HL-60 (cell line): ENCODE data around the gene PTPN23.
A peak's percentile ranks its signal among the peaks of the same experiment; 100 is the strongest.

Source experiments
- DNase-seq, 2 experiments: peaks; one replicate each; pipeline ENCODE4 v3.0.0-alpha.2; 2010 to 2020; ENCODE audit warnings: low read depth in 1 of 2, low spot score in 1 of 2
- H3K27ac ChIP-seq: fragments of 250-450 bp; sonication (Bioruptor Pico); replicated peaks from 2 replicates; pipeline ENCODE4 v1.5.1; 2020; ENCODE audit warnings: mild to moderate bottlenecking, moderate library complexity
- H3K27me3 ChIP-seq: fragments of 250-450 bp; sonication (Bioruptor Pico); 2 replicates; pipeline ENCODE4 v1.5.1; 2021; ENCODE audit warnings: mild to moderate bottlenecking, moderate library complexity; ENCODE audit not compliant: insufficient read depth, poor library complexity, severe bottlenecking
- H3K4me3 ChIP-seq: replicated peaks from 2 replicates; pipeline ENCODE4 v1.5.1; 2011; ENCODE audit warnings: mild to moderate bottlenecking, control low read depth, low read length; ENCODE audit not compliant: insufficient read depth
- GABPA ChIP-seq: IDR thresholded peaks from 2 replicates; pipeline ENCODE4 v1.6.1; 2012; ENCODE audit warnings: low read depth
- POLR2AphosphoS5 ChIP-seq: IDR thresholded peaks from 2 replicates; pipeline ENCODE4 v1.6.1; 2012; ENCODE audit warnings: low read depth
- SPI1 ChIP-seq: IDR thresholded peaks from 2 replicates; pipeline ENCODE4 v1.6.1; 2012; ENCODE audit warnings: low read depth, mild to moderate bottlenecking, borderline replicate concordance
- TF ChIP-seq, protein P1 (sequence below): IDR thresholded peaks from 2 replicates; pipeline ENCODE4 v1.6.1; 2012; ENCODE audit warnings: low read depth; ENCODE audit not compliant: insufficient replicate concordance
- TF ChIP-seq, protein P2 (sequence below): IDR thresholded peaks from one replicate; pipeline ENCODE4 v1.5.1; 2011; ENCODE audit warnings: low read length, control low read depth, inconsistent platforms; ENCODE audit not compliant: insufficient read depth

Gene PTPN23

GRCh38 chr3:47343471-47343971, 37.3 kb upstream of the PTPN23 start:
- no peak overlapping the region for H3K4me3 ChIP-seq
- DNase-seq = no peak
- no peak overlapping the region for H3K27ac ChIP-seq
- no peaks in the 10 kb centered on the region for H3K27me3 ChIP-seq
- TF ChIP-seq, protein P1, sequence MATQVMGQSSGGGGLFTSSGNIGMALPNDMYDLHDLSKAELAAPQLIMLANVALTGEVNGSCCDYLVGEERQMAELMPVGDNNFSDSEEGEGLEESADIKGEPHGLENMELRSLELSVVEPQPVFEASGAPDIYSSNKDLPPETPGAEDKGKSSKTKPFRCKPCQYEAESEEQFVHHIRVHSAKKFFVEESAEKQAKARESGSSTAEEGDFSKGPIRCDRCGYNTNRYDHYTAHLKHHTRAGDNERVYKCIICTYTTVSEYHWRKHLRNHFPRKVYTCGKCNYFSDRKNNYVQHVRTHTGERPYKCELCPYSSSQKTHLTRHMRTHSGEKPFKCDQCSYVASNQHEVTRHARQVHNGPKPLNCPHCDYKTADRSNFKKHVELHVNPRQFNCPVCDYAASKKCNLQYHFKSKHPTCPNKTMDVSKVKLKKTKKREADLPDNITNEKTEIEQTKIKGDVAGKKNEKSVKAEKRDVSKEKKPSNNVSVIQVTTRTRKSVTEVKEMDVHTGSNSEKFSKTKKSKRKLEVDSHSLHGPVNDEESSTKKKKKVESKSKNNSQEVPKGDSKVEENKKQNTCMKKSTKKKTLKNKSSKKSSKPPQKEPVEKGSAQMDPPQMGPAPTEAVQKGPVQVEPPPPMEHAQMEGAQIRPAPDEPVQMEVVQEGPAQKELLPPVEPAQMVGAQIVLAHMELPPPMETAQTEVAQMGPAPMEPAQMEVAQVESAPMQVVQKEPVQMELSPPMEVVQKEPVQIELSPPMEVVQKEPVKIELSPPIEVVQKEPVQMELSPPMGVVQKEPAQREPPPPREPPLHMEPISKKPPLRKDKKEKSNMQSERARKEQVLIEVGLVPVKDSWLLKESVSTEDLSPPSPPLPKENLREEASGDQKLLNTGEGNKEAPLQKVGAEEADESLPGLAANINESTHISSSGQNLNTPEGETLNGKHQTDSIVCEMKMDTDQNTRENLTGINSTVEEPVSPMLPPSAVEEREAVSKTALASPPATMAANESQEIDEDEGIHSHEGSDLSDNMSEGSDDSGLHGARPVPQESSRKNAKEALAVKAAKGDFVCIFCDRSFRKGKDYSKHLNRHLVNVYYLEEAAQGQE = no peak
- no peak for TF ChIP-seq POLR2AphosphoS5
- TF ChIP-seq, protein P2, sequence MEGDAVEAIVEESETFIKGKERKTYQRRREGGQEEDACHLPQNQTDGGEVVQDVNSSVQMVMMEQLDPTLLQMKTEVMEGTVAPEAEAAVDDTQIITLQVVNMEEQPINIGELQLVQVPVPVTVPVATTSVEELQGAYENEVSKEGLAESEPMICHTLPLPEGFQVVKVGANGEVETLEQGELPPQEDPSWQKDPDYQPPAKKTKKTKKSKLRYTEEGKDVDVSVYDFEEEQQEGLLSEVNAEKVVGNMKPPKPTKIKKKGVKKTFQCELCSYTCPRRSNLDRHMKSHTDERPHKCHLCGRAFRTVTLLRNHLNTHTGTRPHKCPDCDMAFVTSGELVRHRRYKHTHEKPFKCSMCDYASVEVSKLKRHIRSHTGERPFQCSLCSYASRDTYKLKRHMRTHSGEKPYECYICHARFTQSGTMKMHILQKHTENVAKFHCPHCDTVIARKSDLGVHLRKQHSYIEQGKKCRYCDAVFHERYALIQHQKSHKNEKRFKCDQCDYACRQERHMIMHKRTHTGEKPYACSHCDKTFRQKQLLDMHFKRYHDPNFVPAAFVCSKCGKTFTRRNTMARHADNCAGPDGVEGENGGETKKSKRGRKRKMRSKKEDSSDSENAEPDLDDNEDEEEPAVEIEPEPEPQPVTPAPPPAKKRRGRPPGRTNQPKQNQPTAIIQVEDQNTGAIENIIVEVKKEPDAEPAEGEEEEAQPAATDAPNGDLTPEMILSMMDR = no peak
- TF ChIP-seq GABPA = no peak
- TF ChIP-seq SPI1 = no peak

GRCh38 chr3:47344971-47345370, 35.9 kb upstream of the PTPN23 start:
- TF ChIP-seq SPI1 = no peak
- TF ChIP-seq GABPA = no peak
- Histone ChIP-seq H3K27me3 (no peaks in the 10 kb centered on the region), H3K27ac (no peak overlapping the region), H3K4me3 (no peak overlapping the region)
- no peak for DNase-seq

DNA sequence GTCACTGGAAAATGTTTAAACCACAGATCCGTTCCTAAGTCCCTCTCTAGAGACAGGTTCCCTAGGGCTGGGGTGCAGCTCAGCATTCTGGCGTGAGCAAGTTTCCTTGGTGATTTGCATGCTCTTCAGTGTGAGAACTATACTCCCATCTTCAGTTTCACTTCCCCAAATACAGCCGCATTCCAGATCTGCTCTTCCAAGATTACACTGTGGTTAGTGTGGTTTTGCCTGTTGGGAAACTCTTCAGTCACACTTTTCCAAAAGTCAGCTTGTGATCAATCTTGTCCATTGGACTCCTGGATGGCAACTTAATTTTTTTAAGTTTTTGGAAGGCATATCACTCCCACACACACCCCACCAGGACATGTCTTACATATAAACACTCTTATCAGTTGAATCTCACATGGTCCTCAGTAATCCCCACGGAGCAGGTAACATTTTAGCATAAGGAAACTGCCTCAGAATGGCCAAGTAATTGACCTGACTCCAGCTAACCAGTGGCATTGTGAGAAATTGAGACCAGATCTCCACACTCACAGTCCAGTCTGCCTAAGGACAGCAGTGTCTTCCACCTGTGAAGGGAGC, 33.5 kb upstream of the PTPN23 start:
- no peak overlapping the region for H3K4me3 ChIP-seq
- TF ChIP-seq, protein P1 = no peak
- peak; percentile 46; the same call in 1 of the 2 replicates for TF ChIP-seq POLR2AphosphoS5
- no peak for TF ChIP-seq GABPA
- TF ChIP-seq, protein P2 = no peak
- TF ChIP-seq SPI1 = peak; percentile 80
- DNase-seq = peak; percentile 43 to 69
- H3K27me3 ChIP-seq = no peaks in the 10 kb centered on the region
- no peak overlapping the region for H3K27ac ChIP-seq

GRCh38 chr3:47348411-47349154, 32.2 kb upstream of the PTPN23 start:
- no peak for DNase-seq
- H3K27ac ChIP-seq = no peak overlapping the region
- no peaks in the 10 kb centered on the region for H3K27me3 ChIP-seq
- peak; percentile 80 for TF ChIP-seq SPI1
- TF ChIP-seq POLR2AphosphoS5 = no peak
- no peak overlapping the region for H3K4me3 ChIP-seq
